ENCODE results near the gene CCDC33.

The CCDC33 gene

GRCh38 chr15:74343127-74343796, 107.1 kb downstream of the CCDC33 start:
- no peak for DNase-seq (ENCODE audit: low read depth)
- TF ChIP-seq CTCF (IDR thresholded peaks at IDR 0.05; ENCODE audit: control insufficient read depth, extremely low read depth, insufficient read depth): no peak
- no peak overlapping the region for H3K4me3 ChIP-seq (ENCODE audit: low read depth, low read length)

- H3K4me3 ChIP-seq (ENCODE audit: low read depth, low read length): no peak overlapping the region
- DNase-seq (ENCODE audit: low read depth): no peak
- no peak for TF ChIP-seq CTCF (IDR thresholded peaks at IDR 0.05; ENCODE audit: control insufficient read depth, extremely low read depth, insufficient read depth)
Measured at GRCh38 chr15:74343797-74344127, 107.6 kb downstream of the CCDC33 start.

GRCh38 chr15:74345051-74345450, 108.9 kb downstream of the CCDC33 start:
- DNase-seq (ENCODE audit: low read depth): no peak
- no peak overlapping the region for H3K4me3 ChIP-seq (ENCODE audit: low read depth, low read length)
- TF ChIP-seq CTCF (IDR thresholded peaks at IDR 0.05; ENCODE audit: control insufficient read depth, extremely low read depth, insufficient read depth): no peak

DNA sequence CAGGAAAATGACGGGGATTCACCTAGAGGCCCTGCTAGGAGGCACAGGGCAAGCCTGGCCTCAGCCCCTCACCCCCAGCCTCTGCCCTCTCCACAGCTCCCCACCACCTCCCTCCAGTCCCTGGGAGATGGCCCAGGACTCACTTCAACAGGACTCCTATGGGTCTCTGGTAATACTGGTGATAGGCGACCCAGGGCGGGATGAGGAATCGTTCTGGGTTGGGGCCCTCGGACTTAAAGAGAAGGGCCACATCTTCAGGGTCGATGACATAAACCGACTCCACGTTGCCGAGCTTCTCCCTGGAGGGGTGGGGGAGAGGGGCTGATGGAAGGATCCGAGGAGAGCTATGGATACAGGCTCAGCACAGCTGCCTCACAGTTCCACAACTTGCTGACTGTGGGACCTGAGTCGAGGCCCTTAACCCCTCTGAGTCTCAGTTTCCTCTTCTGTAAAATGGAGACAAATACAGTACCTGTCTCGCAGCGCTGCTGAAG, 111.7 kb downstream of the CCDC33 start:
- DNase-seq (ENCODE audit: low read depth): no peak
- TF ChIP-seq CTCF (IDR thresholded peaks at IDR 0.05; ENCODE audit: control insufficient read depth, extremely low read depth, insufficient read depth): no peak
- H3K4me3 ChIP-seq (ENCODE audit: low read depth, low read length): no peak overlapping the region

- H3K4me3 ChIP-seq (ENCODE audit: low read depth, low read length): no peak overlapping the region
- no peak for TF ChIP-seq CTCF (IDR thresholded peaks at IDR 0.05; ENCODE audit: control insufficient read depth, extremely low read depth, insufficient read depth)
- DNase-seq (ENCODE audit: low read depth): no peak
Measured at GRCh38 chr15:74349241-74349778, 113.2 kb downstream of the CCDC33 start.

DNA sequence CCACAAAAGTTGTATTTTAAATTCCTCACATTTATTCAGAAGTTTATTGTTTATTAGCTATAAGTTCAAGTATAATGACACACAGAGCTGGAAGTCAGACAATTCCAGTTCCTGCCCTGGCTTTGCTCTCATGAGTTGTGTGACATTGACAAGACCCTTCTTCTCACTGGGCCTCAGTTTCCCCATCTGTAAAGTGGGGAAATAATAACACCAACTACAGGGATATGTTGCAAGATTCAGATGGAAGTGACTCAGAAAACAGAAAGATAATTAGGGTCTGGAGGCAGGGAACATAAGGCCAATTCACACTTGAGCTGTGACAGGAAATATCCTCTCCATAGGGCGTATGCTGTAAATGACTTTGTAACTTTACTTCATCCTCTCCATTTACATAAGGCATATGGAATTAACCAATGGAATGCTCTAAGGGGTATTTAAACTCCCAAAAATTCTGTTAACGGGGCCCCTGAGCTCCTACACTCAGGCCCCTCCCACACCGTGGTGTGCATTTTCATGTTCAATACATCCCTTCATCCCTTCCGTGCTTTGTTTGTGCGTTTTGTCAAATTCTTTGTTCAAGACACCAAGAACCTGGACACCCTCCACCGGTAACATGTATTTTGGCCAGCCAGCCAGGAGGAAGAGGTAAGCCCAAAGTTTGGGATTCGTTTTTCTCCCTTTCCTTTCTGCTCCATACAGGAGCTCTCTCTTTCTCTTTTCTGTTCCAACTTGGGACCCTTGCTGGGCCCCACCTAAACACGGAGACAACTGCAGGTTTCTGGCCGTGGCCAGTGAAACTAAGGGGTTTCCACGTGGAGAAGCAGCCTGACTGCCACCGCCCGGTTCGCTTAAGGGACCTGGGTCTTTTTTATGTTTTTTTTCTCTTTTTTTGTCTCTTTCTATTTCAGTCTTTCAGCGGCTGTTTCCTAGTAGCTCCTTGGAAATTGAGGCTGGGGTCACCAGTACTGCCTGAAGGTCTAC, 114.5 kb downstream of the CCDC33 start:
- no peak for TF ChIP-seq CTCF (IDR thresholded peaks at IDR 0.05; ENCODE audit: control insufficient read depth, extremely low read depth, insufficient read depth)
- H3K4me3 ChIP-seq (ENCODE audit: low read depth, low read length): no peak overlapping the region
- DNase-seq (ENCODE audit: low read depth): no peak

All from LNCaP clone FGC (cell line).